DND-41 (cell line): ENCODE measurements around the gene SERPINB11.

ENCODE experiments used
- ATAC-seq: fragments of 200-7000 bp; cut with Tn5 transposase; 3 replicates; pipeline ENCODE4 v1.9.1; 2021; ENCODE audit warnings: low read depth; ENCODE audit not compliant: insufficient read depth
- DNase-seq: peaks from one replicate; pipeline ENCODE4 v3.0.0-alpha.2; 2020
- H2AFZ ChIP-seq: 2 replicates; pipeline ENCODE4 v1.6.0; 2012; ENCODE audit warnings: low read depth, low read length
- H3K27ac ChIP-seq: 2 replicates; pipeline ENCODE4 v1.5.1; 2012; ENCODE audit warnings: low read length, inconsistent platforms
- H3K27me3 ChIP-seq: fragments of 200-600 bp; sonication (generic); 2 replicates; pipeline ENCODE4 v1.6.0; 2012; ENCODE audit warnings: low read length, mild to moderate bottlenecking, inconsistent platforms; ENCODE audit not compliant: insufficient read depth, poor library complexity
- H3K36me3 ChIP-seq: 2 replicates; pipeline ENCODE4 v1.5.1; 2012; ENCODE audit warnings: low read length, inconsistent platforms; ENCODE audit not compliant: insufficient read depth
- H3K4me1 ChIP-seq: 2 replicates; pipeline ENCODE4 v1.5.1; 2012; ENCODE audit warnings: mild to moderate bottlenecking, low read length; ENCODE audit not compliant: insufficient read depth
- H3K4me2 ChIP-seq: 2 replicates; pipeline ENCODE4 v1.6.0; 2012; ENCODE audit warnings: mild to moderate bottlenecking, moderate library complexity, low read length, inconsistent platforms; ENCODE audit not compliant: insufficient read depth
- H3K4me3 ChIP-seq, 2 experiments: fragments of 200-600 bp in 1 of 2; shearing (Covaris generic) in 1 of 2; 2 replicates each; pipeline ENCODE4 v1.5.1; 2012 to 2016; ENCODE audit warnings: inconsistent platforms in 2 of 2, low read length in 2 of 2, mild to moderate bottlenecking in 2 of 2, low read depth in 1 of 2, moderate library complexity in 1 of 2
- H3K79me2 ChIP-seq: 2 replicates; pipeline ENCODE4 v1.6.0; 2012; ENCODE audit warnings: low read length, inconsistent platforms; ENCODE audit not compliant: insufficient read depth
- H3K9ac ChIP-seq: 2 replicates; pipeline ENCODE4 v1.6.0; 2012; ENCODE audit warnings: low read depth, mild to moderate bottlenecking, inconsistent platforms, low read length, moderate library complexity
- H3K9me3 ChIP-seq: 2 replicates; pipeline ENCODE4 v1.5.1; 2012; ENCODE audit warnings: low read length, moderate library complexity, mild to moderate bottlenecking, inconsistent platforms; ENCODE audit not compliant: insufficient read depth, severe bottlenecking
- H4K20me1 ChIP-seq: 2 replicates; pipeline ENCODE4 v1.6.0; 2012; ENCODE audit warnings: low read length; ENCODE audit not compliant: insufficient read depth
- CTCF ChIP-seq: IDR thresholded peaks from 2 replicates; pipeline ENCODE4 v1.5.1; 2012; ENCODE audit warnings: borderline replicate concordance, low read length, moderate library complexity, mild to moderate bottlenecking; ENCODE audit not compliant: poor library complexity, severe bottlenecking; ENCODE audit errors: extremely low read depth
- EZH2 ChIP-seq: IDR thresholded peaks from 3 replicates; pipeline ENCODE4 v1.6.1; 2012; ENCODE audit warnings: borderline replicate concordance, low read depth, mild to moderate bottlenecking, moderate library complexity, low read length, inconsistent platforms; ENCODE audit not compliant: severe bottlenecking

Gene SERPINB11

GRCh38 chr18:63708650-63709049 lies 5.9 kb downstream of the SERPINB11 start:
- no peak for DNase-seq
- H3K4me2 ChIP-seq = no peak overlapping the region
- no peak overlapping the region for H3K9ac ChIP-seq
- no peaks in the 10 kb centered on the region for H3K36me3 ChIP-seq
- no peak overlapping the region for H3K4me3 ChIP-seq
- no peak for ATAC-seq
- no peaks in the 10 kb centered on the region for H3K27me3 ChIP-seq
- H2AFZ ChIP-seq = no peak overlapping the region
- no peak overlapping the region for H3K27ac ChIP-seq
- TF ChIP-seq EZH2 = no peak
- no peak for TF ChIP-seq CTCF
- H3K9me3 ChIP-seq = no peaks in the 10 kb centered on the region
- no peaks in the 10 kb centered on the region for H3K4me1 ChIP-seq
- no peaks in the 10 kb centered on the region for H3K79me2 ChIP-seq
- no peaks in the 10 kb centered on the region for H4K20me1 ChIP-seq

- DNase-seq = no peak
- no peak for ATAC-seq
- Histone ChIP-seq H3K4me3 (no peak overlapping the region), H3K4me2 (no peak overlapping the region), H3K9me3 (no peaks in the 10 kb centered on the region), H3K27me3 (peaks cover 5% of the 10 kb centered on the region), H3K79me2 (no peaks in the 10 kb centered on the region), H3K36me3 (no peaks in the 10 kb centered on the region), H3K9ac (no peak overlapping the region), H2AFZ (no peak overlapping the region), H3K4me1 (no peaks in the 10 kb centered on the region), H3K27ac (no peak overlapping the region), H4K20me1 (no peaks in the 10 kb centered on the region)
- TF ChIP-seq EZH2 = no peak
- no peak for TF ChIP-seq CTCF
These were observed 23.1 kb downstream of the SERPINB11 start for GRCh38 chr18:63725682-63726480.

- no peaks in the 10 kb centered on the region for H3K27me3 ChIP-seq
- no peak for ATAC-seq
- no peaks in the 10 kb centered on the region for H3K79me2 ChIP-seq
- no peak overlapping the region for H3K9ac ChIP-seq
- H3K4me2 ChIP-seq = no peak overlapping the region
- no peaks in the 10 kb centered on the region for H3K9me3 ChIP-seq
- no peak for TF ChIP-seq CTCF
- no peak for TF ChIP-seq EZH2
- H4K20me1 ChIP-seq = no peaks in the 10 kb centered on the region
- no peak overlapping the region for H3K4me3 ChIP-seq
- no peak for DNase-seq
- no peaks in the 10 kb centered on the region for H3K36me3 ChIP-seq
- no peak overlapping the region for H2AFZ ChIP-seq
- H3K27ac ChIP-seq = no peak overlapping the region
- no peaks in the 10 kb centered on the region for H3K4me1 ChIP-seq
These were observed 28.0 kb downstream of the SERPINB11 start for GRCh38 chr18:63730773-63731172.

- TF ChIP-seq EZH2 = no peak
- no peak for TF ChIP-seq CTCF
- ATAC-seq (no peak), DNase-seq (no peak)
- Histone ChIP-seq H3K27ac (no peak overlapping the region), H2AFZ (no peak overlapping the region), H4K20me1 (no peaks in the 10 kb centered on the region), H3K4me2 (no peak overlapping the region), H3K4me1 (no peaks in the 10 kb centered on the region), H3K9ac (no peak overlapping the region), H3K36me3 (no peaks in the 10 kb centered on the region), H3K79me2 (no peaks in the 10 kb centered on the region), H3K4me3 (no peak overlapping the region), H3K9me3 (no peaks in the 10 kb centered on the region), H3K27me3 (no peaks in the 10 kb centered on the region)
These were observed 28.5 kb downstream of the SERPINB11 start for GRCh38 chr18:63731215-63731614.
